HCT116 (cell line): ENCODE results near the gene P2RY13. TPM values are rescaled to one million over a fixed set of nuclear protein-coding genes. Genes with fewer than 3 reads are reported as not detected.

Experiments used
- ATAC-seq: fragments of 200-7000 bp; cut with Tn5 transposase; 2 replicates; pipeline ENCODE4 v1.9.1; 2020; ENCODE audit warnings: mild to moderate bottlenecking, moderate library complexity
- BruUV-seq: library from RNA; stranded (reverse); fragments of 400-500 nt; replicated peaks from 2 replicates; lab custom pipeline; 2021; lab: Mats Ljungman, UMichigan
- CTCF ChIA-PET: fragments of 300-600 bp; sonication (Branson Sonifier 250); formaldehyde crosslinking; loops from one replicate; lab custom pipeline; 2021; ENCODE audit warnings: antibody characterized with exemption; lab: Charles Lee
- POLR2A ChIA-PET: fragments of 300-600, 350-600 bp; sonication (Branson Sonifier 250); formaldehyde crosslinking; loops from one replicate; lab custom pipeline; 2021; ENCODE audit warnings: antibody characterized with exemption; lab: Charles Lee
- RAD21 ChIA-PET, 2 experiments: fragments of 300-600 bp; sonication (Branson Sonifier 250); formaldehyde crosslinking; loops; one replicate each; lab custom pipeline; 2023; ENCODE audit warnings: low total read pairs in 2 of 2; ENCODE audit not compliant: uncharacterized antibody in 2 of 2, unreplicated experiment in 2 of 2, low non-redundant PET in 1 of 2; lab: Charles Lee
- DNase-seq: peaks from one replicate; pipeline ENCODE4 v3.0.0-alpha.2; 2010; ENCODE audit warnings: low read depth, low spot score
- H2AFZ ChIP-seq: fragments of 200-600 bp; shearing (Covaris generic), sonication (generic); 2 replicates; pipeline ENCODE4 v1.6.1; 2017; ENCODE audit warnings: low read depth, mixed run types, mixed read lengths, antibody characterized with exemption, low read length; ENCODE audit not compliant: poor library complexity, severe bottlenecking
- H3K27ac ChIP-seq: 2 replicates; pipeline ENCODE4 v1.5.1; 2012; ENCODE audit warnings: low read depth, low read length
- H3K27me3 ChIP-seq: fragments of 200-600 bp; sonication (generic); 2 replicates; pipeline ENCODE4 v1.6.1; 2016; ENCODE audit warnings: mixed run types, low read length, mixed read lengths; ENCODE audit not compliant: insufficient read depth
- H3K36me3 ChIP-seq, 2 experiments: fragments of 200-500 bp in 1 of 2; fragments of 200-600 bp in 1 of 2; sonication (Bioruptor generic) in 1 of 2; sonication (generic) in 1 of 2; 2 replicates each; pipeline versions ENCODE4 v1.5.1 to v1.6.1; 2014 to 2016; ENCODE audit warnings: low read length in 2 of 2, inconsistent platforms in 1 of 2, mixed read lengths in 1 of 2, mixed run types in 1 of 2; ENCODE audit not compliant: insufficient read depth in 2 of 2, control insufficient read depth in 1 of 2
- H3K4me1 ChIP-seq, 2 experiments: fragments of 200-600 bp in 1 of 2; sonication (generic) in 1 of 2; 2 replicates each; pipeline versions ENCODE4 v1.5.1 to v1.6.1; 2012 to 2017; ENCODE audit warnings: low read length in 2 of 2, inconsistent platforms in 1 of 2, mild to moderate bottlenecking in 1 of 2, mixed read lengths in 1 of 2, mixed run types in 1 of 2, moderate library complexity in 1 of 2; ENCODE audit not compliant: insufficient read depth in 2 of 2, control insufficient read depth in 1 of 2
- H3K4me2 ChIP-seq: fragments of 200-600 bp; sonication (generic); 2 replicates; pipeline ENCODE4 v1.6.1; 2017; ENCODE audit warnings: mixed run types, low read length, mixed read lengths
- H3K4me3 ChIP-seq, 2 experiments: fragments of 200-600 bp in 1 of 2; sonication (generic) in 1 of 2; replicated peaks in 1 of 2; 2 replicates each; pipeline ENCODE4 v1.5.1; 2011 to 2016; ENCODE audit warnings: low read length in 2 of 2, control low read depth in 1 of 2, low read depth in 1 of 2, mild to moderate bottlenecking in 1 of 2, mixed read lengths in 1 of 2, mixed run types in 1 of 2
- H3K79me2 ChIP-seq: fragments of 200-600 bp; sonication (generic); 2 replicates; pipeline ENCODE4 v1.6.1; 2017; ENCODE audit warnings: mild to moderate bottlenecking, mixed run types, low read length, moderate library complexity, mixed read lengths; ENCODE audit not compliant: insufficient read depth
- H3K9ac ChIP-seq: fragments of 200-600 bp; sonication (generic); 2 replicates; pipeline ENCODE4 v1.6.1; 2016; ENCODE audit warnings: low read length, mixed read lengths
- H3K9me2 ChIP-seq: fragments of 200-600 bp; sonication (generic), shearing (Covaris generic); 2 replicates; pipeline ENCODE4 v1.6.1; 2017; ENCODE audit warnings: mixed run types, mild to moderate bottlenecking, moderate library complexity; ENCODE audit not compliant: insufficient read depth
- H3K9me3 ChIP-seq, 2 experiments: fragments of 200-500 bp in 1 of 2; fragments of 200-600 bp in 1 of 2; sonication (Bioruptor generic) in 1 of 2; sonication (generic) in 1 of 2; 2 replicates each; pipeline ENCODE4 v1.6.1; 2014 to 2017; ENCODE audit warnings: low read length in 2 of 2, mixed read lengths in 2 of 2, inconsistent platforms in 1 of 2, low read depth in 1 of 2, mild to moderate bottlenecking in 1 of 2, mixed run types in 1 of 2, moderate library complexity in 1 of 2; ENCODE audit not compliant: control insufficient read depth in 1 of 2, insufficient read depth in 1 of 2
- H4K20me1 ChIP-seq: fragments of 200-600 bp; sonication (generic), shearing (Covaris generic); 2 replicates; pipeline ENCODE4 v1.6.1; 2017; ENCODE audit warnings: mixed run types, mild to moderate bottlenecking, moderate library complexity; ENCODE audit not compliant: insufficient read depth
- ATF3 ChIP-seq: IDR thresholded peaks from 2 replicates; pipeline ENCODE4 v1.6.1; 2012
- CBX3 ChIP-seq: IDR thresholded peaks from 2 replicates; pipeline ENCODE4 v1.6.1; 2012; ENCODE audit warnings: low read depth
- CEBPB ChIP-seq: IDR thresholded peaks from 2 replicates; pipeline ENCODE4 v1.6.1; 2012; ENCODE audit warnings: low read depth
- ELF1 ChIP-seq: IDR thresholded peaks from 2 replicates; pipeline ENCODE4 v1.6.1; 2012; ENCODE audit warnings: low read depth, borderline replicate concordance
- EZH2 ChIP-seq: fragments of 200-600 bp; sonication (generic); IDR thresholded peaks from 2 replicates; pipeline ENCODE4 v1.6.1; 2017; ENCODE audit warnings: antibody characterized with exemption, mixed run types
- FOSL1 ChIP-seq: IDR thresholded peaks from 2 replicates; pipeline ENCODE4 v1.6.1; 2012; ENCODE audit warnings: low read depth
- MAX ChIP-seq: IDR thresholded peaks from 2 replicates; pipeline ENCODE4 v1.6.1; 2012
- POLR2A ChIP-seq: IDR thresholded peaks from 2 replicates; pipeline ENCODE4 v1.7.0; 2011; ENCODE audit warnings: borderline replicate concordance; ENCODE audit not compliant: insufficient read depth, insufficient read length; ENCODE audit errors: extremely low read depth
- RAD21 ChIP-seq: IDR thresholded peaks from 2 replicates; pipeline ENCODE4 v1.6.1; 2012; ENCODE audit warnings: low read depth, mild to moderate bottlenecking
- REST ChIP-seq: IDR thresholded peaks from 2 replicates; pipeline ENCODE4 v1.6.1; 2012; ENCODE audit warnings: low read depth
- SRF ChIP-seq: IDR thresholded peaks from 2 replicates; pipeline ENCODE4 v1.6.1; 2012; ENCODE audit warnings: low read depth
- ZBTB33 ChIP-seq: IDR thresholded peaks from 2 replicates; pipeline ENCODE4 v1.6.1; 2011; ENCODE audit warnings: mild to moderate bottlenecking, low read length, moderate library complexity; ENCODE audit not compliant: insufficient replicate concordance; ENCODE audit errors: extremely low read depth
- ZFX ChIP-seq: fragments of 450-650 bp; IDR thresholded peaks from 2 replicates; pipeline ENCODE4 v1.6.1; 2017
- ZNF274 ChIP-seq: fragments of 200-500 bp; sonication (Bioruptor generic); IDR thresholded peaks from 2 replicates; pipeline ENCODE4 v1.6.1; 2014; ENCODE audit warnings: mild to moderate bottlenecking, low read depth, low read length, inconsistent platforms
- intact Hi-C: fragments of 100-400 bp; cut with micrococcal nuclease; formaldehyde crosslinking; loops from 2 replicates; pipeline ENCODE4 v1.10.0; 2022
- total RNA-seq: library from RNA; stranded (reverse); gene quantifications from one replicate; pipeline ENCODE4 v1.2.1, GENCODE V29; 2021; ENCODE audit not compliant: unreplicated experiment

The P2RY13 gene
- total RNA-seq, 1 experiment from 2014 or later, result not detected

GRCh38 chr3:151312972-151313371 lies 16.4 kb downstream of the P2RY13 start:
- ChIA-PET CTCF (interaction anchor here (0.5 to 0.6 kb wide), 2 partner anchors 15 to 26 kb away, joined by 3 read pairs; no protein-coding TSS in a partner anchor), RAD21 (no interaction called here), POLR2A (no interaction called here)
- no TSS peak for BruUV-seq
- intact Hi-C loops, result no loop called here
- H3K27ac ChIP-seq, result no peak overlapping the region
- no peaks in the 10 kb centered on the region for H4K20me1 ChIP-seq
- ATAC-seq (no peak), DNase-seq (no peak)
- no peaks in the 10 kb centered on the region for H3K9me3 ChIP-seq
- no peak overlapping the region for H3K4me2 ChIP-seq
- H3K9ac ChIP-seq, result no peak overlapping the region
- no peak overlapping the region for H2AFZ ChIP-seq
- TF ChIP-seq SRF (no peak), MAX (no peak), ATF3 (no peak), ZNF274 (no peak), EZH2 (no peak), RAD21 (no peak), ZBTB33 (no peak), POLR2A (no peak), CBX3 (no peak), REST (no peak), CEBPB (no peak), ELF1 (no peak), ZFX (no peak), FOSL1 (no peak)
- H3K27me3 ChIP-seq, result no peaks in the 10 kb centered on the region
- no peaks in the 10 kb centered on the region for H3K79me2 ChIP-seq
- no peaks in the 10 kb centered on the region for H3K9me2 ChIP-seq
- H3K4me3 ChIP-seq, result no peak overlapping the region
- peaks cover 30 to 48% of the 10 kb centered on the region in 2 experiments for H3K4me1 ChIP-seq
- H3K36me3 ChIP-seq, result no peaks in the 10 kb centered on the region
